HepG2 (cell line): ENCODE results near the gene C22orf39. TPM values are rescaled to one million over a fixed set of nuclear protein-coding genes. Genes with fewer than 3 reads are reported as not detected.

Source experiments
- ATAC-seq: fragments of 200-7000 bp; cut with Tn5 transposase; 3 replicates; pipeline ENCODE4 v1.9.1; 2020; ENCODE audit warnings: mild to moderate bottlenecking, moderate library complexity
- BruUV-seq: library from RNA; stranded (reverse); fragments of 400-500 nt; replicated peaks from 2 replicates; lab custom pipeline; 2021; lab: Mats Ljungman, UMichigan
- CTCF ChIA-PET: fragments of 300-600 bp; formaldehyde crosslinking; extraction: SDS; loops from one replicate; lab custom pipeline; 2021; ENCODE audit warnings: low total read pairs, inconsistent platforms, low intra/inter-chr PET ratio; lab: Yijun Ruan, JAX
- POLR2A ChIA-PET: fragments of 350-600 bp; sonication (Branson Sonifier 250); formaldehyde crosslinking; loops from one replicate; lab custom pipeline; 2020; ENCODE audit warnings: antibody characterized with exemption, inconsistent platforms; lab: Yijun Ruan, JAX
- DNase-seq: peaks from one replicate; pipeline ENCODE4 v3.0.0-alpha.2; 2015; ENCODE audit warnings: low spot score
- FAIRE-seq: peaks from 3 replicates; lab custom pipeline; 2011; peaks lifted over from hg19 to GRCh38; lab: Jason Lieb, UNC
- H2AFZ ChIP-seq: one replicate; pipeline ENCODE4 v1.6.1; 2011; ENCODE audit warnings: low read length, inconsistent platforms
- H3K27ac ChIP-seq: fragments of 300-600 bp; 3 replicates; pipeline ENCODE4 v1.8.0; 2011; ENCODE audit warnings: mixed run types, mild to moderate bottlenecking, mixed read lengths, low read length, inconsistent platforms; ENCODE audit not compliant: insufficient read depth; ENCODE audit errors: extremely low read length
- H3K27me3 ChIP-seq, 2 experiments: fragments of 200-600 bp in 1 of 2; 2 replicates in 1 of 2; 3 replicates in 1 of 2; pipeline versions ENCODE4 v1.6.0 to v1.8.0; 2011; ENCODE audit warnings: low read length in 2 of 2, mild to moderate bottlenecking in 2 of 2, moderate library complexity in 2 of 2, inconsistent platforms in 1 of 2; ENCODE audit not compliant: insufficient read depth in 2 of 2, control insufficient read depth in 1 of 2
- H3K36me3 ChIP-seq, 2 experiments: fragments of 200-600 bp in 1 of 2; replicated peaks in 1 of 2; 2 replicates in 1 of 2; 3 replicates in 1 of 2; pipeline versions ENCODE4 v1.5.1 to v1.8.0; 2011; ENCODE audit warnings: low read length in 2 of 2, inconsistent platforms in 1 of 2; ENCODE audit not compliant: insufficient read depth in 2 of 2, control insufficient read depth in 1 of 2
- H3K4me1 ChIP-seq: 2 replicates; pipeline ENCODE4 v1.5.1; 2012; ENCODE audit warnings: low read length, inconsistent platforms; ENCODE audit not compliant: insufficient read depth
- H3K4me2 ChIP-seq: 2 replicates; pipeline ENCODE4 v1.6.0; 2011; ENCODE audit warnings: low read depth, low read length, inconsistent platforms
- H3K4me3 ChIP-seq, 3 experiments: fragments of 200-600 bp in 1 of 3; sonication (generic), shearing (Covaris generic) in 1 of 3; replicated peaks in 1 of 3; 2 replicates each; pipeline ENCODE4 v1.5.1; 2011 to 2016; ENCODE audit warnings: low read length in 3 of 3, inconsistent platforms in 2 of 3, low read depth in 2 of 3, mild to moderate bottlenecking in 2 of 3, control low read depth in 1 of 3, mixed read lengths in 1 of 3; ENCODE audit not compliant: insufficient read depth in 1 of 3
- H3K79me2 ChIP-seq: one replicate; pipeline ENCODE4 v1.6.1; 2011; ENCODE audit warnings: low read length, inconsistent platforms; ENCODE audit not compliant: insufficient read depth
- H3K9ac ChIP-seq: 2 replicates; pipeline ENCODE4 v1.6.0; 2011; ENCODE audit warnings: mild to moderate bottlenecking, low read depth, low read length, inconsistent platforms; ENCODE audit not compliant: insufficient read depth
- H3K9me3 ChIP-seq: 2 replicates; pipeline ENCODE4 v1.5.1; 2012; ENCODE audit warnings: mild to moderate bottlenecking, low read length
- H4K20me1 ChIP-seq: 2 replicates; pipeline ENCODE4 v1.6.0; 2011; ENCODE audit warnings: inconsistent platforms, mild to moderate bottlenecking, low read length, moderate library complexity; ENCODE audit not compliant: insufficient read depth
- GABPB1 ChIP-seq: IDR thresholded peaks from 2 replicates; pipeline ENCODE4 v1.6.1; 2016; ENCODE audit warnings: mild to moderate bottlenecking, missing genetic modification reagents, moderate library complexity, missing compliant biosample characterization
- MTF2 ChIP-seq: sonication (generic); formaldehyde crosslinking; IDR thresholded peaks from 2 replicates; pipeline ENCODE4 v1.5.0; 2020; ENCODE audit warnings: missing genetic modification reagents, borderline replicate concordance
- NR1H2 ChIP-seq: sonication (generic); formaldehyde crosslinking; IDR thresholded peaks from 2 replicates; pipeline ENCODE4 v1.8.1; 2022; ENCODE audit warnings: low read depth, missing genetic modification reagents, borderline replicate concordance
- ONECUT2 ChIP-seq: sonication (generic); formaldehyde crosslinking; IDR thresholded peaks from 2 replicates; pipeline ENCODE4 v1.4.0; 2020; ENCODE audit warnings: missing genetic modification reagents
- PCBP2 ChIP-seq: fragments of 200-400 bp; formaldehyde crosslinking; optimal IDR thresholded peaks from 2 replicates; pipeline ENCODE3; 2018; ENCODE audit warnings: low read length, low read depth; ENCODE audit not compliant: poor library complexity, severe bottlenecking
- POGZ ChIP-seq: sonication (generic); formaldehyde crosslinking; IDR thresholded peaks from 2 replicates; pipeline ENCODE4 v1.4.0; 2020; ENCODE audit warnings: mild to moderate bottlenecking, missing genetic modification reagents
- RAD51 ChIP-seq: fragments of 450-650 bp; IDR thresholded peaks from 2 replicates; pipeline ENCODE4 v1.6.1; 2016; ENCODE audit warnings: borderline replicate concordance
- RBM22 ChIP-seq: fragments of 200-400 bp; formaldehyde crosslinking; optimal IDR thresholded peaks from 2 replicates; pipeline ENCODE3; 2017; ENCODE audit warnings: mild to moderate bottlenecking, low read length, moderate library complexity
- SAP130 ChIP-seq: IDR thresholded peaks from 2 replicates; pipeline ENCODE4 v1.6.1; 2016; ENCODE audit warnings: low read depth
- TP53 ChIP-seq: sonication (generic); formaldehyde crosslinking; conservative IDR thresholded peaks from 2 replicates; pipeline ENCODE4 v1.4.0; 2020; ENCODE audit warnings: missing genetic modification reagents
- ZFP36L2 ChIP-seq: sonication (generic); formaldehyde crosslinking; IDR thresholded peaks from 2 replicates; pipeline ENCODE4 v1.4.0; 2020; ENCODE audit warnings: missing genetic modification reagents
- ZNF569 ChIP-seq: sonication (generic); formaldehyde crosslinking; IDR thresholded peaks from 2 replicates; pipeline ENCODE4 v1.5.0; 2020; ENCODE audit warnings: mild to moderate bottlenecking, missing genetic modification reagents, moderate library complexity, borderline replicate concordance
- ZNF570 ChIP-seq: sonication (generic); formaldehyde crosslinking; IDR thresholded peaks from 2 replicates; pipeline ENCODE4 v1.4.0; 2020; ENCODE audit warnings: mild to moderate bottlenecking, missing genetic modification reagents, borderline replicate concordance
- whole genome bisulfite sequencing: methylation state at CpG from one replicate; pipeline ENCODE4 v1.1.6; 2017; ENCODE audit warnings: low lambda C conversion rate; 5-methylcytosine and 5-hydroxymethylcytosine counted together
- in situ Hi-C: cut with HindIII; loops from 2 replicates; pipeline ENCODE4 v1.10.0; 2017; ENCODE audit warnings: low pct_unique_long_range_greater_than_20kb; ENCODE audit not compliant: extremely low pct_ligation_motif_present
- intact Hi-C: fragments of 100-400 bp; cut with micrococcal nuclease; formaldehyde crosslinking; loops from one replicate; pipeline ENCODE4 v1.10.0; 2022; ENCODE audit not compliant: unreplicated experiment
- polyA plus RNA-seq, 8 experiments: library from polyadenylated mRNA; depleted of rRNA in 3 of 8; stranded (reverse) in 7 of 8; unstranded in 1 of 8; fragments of >200 nt; fragmentation: Illumina TruSeq in 4 of 8; extraction: Trizol in 4 of 8; gene quantifications; 2 replicates each; pipeline versions ENCODE4 v1.2.1 to v1.2.3, GENCODE V29; 2011 to 2016; ENCODE audit warnings: low read depth in 4 of 8, missing spikeins in 1 of 8, mixed read lengths in 1 of 8; ENCODE audit not compliant: insufficient read depth in 1 of 8
- total RNA-seq, 5 experiments: library from RNA; depleted of rRNA; stranded (reverse); fragments of >200 nt; fragmentation: Illumina TruSeq; extraction: Trizol; gene quantifications; 2 replicates each; pipeline ENCODE4 v1.2.3, GENCODE V29; 2016; ENCODE audit warnings: low read depth in 1 of 5
- TF ChIP-seq, protein P1 (sequence below): sonication (generic); formaldehyde crosslinking; IDR thresholded peaks from 2 replicates; pipeline ENCODE4 v1.5.0; 2020; ENCODE audit warnings: missing genetic modification reagents, mild to moderate bottlenecking, borderline replicate concordance
- TF ChIP-seq, protein P2 (sequence below): IDR thresholded peaks from 2 replicates; pipeline ENCODE4 v1.6.1; 2016; ENCODE audit warnings: missing genetic modification reagents, missing compliant biosample characterization

C22orf39 gene
- total and polyA plus RNA-seq, 2 of the 13 experiments (the other 11 are each of a cell fraction or from before 2014, with no cell fraction given): 23.4 to 26.4 TPM

DNA sequence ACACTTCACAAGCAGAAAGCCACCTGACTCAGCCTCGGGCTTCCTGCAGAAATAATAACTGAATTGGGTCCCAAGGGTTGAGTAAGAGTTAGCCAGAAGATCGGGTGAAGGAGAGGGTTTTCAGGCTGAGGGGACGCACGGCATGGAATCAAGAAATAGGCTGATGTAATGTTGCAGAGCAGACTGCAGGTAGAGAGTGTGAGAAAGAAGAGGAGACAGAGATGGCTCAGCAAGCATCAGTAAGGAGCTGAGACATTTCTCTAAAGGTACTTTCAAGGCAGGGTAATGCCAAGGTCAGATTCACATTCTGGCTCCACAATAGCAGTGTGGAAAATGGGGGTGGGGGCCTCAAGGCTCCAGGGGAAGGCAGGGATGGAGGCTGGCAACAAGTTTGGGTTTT is 34.6 kb downstream of the C22orf39 start:
- CTCF ChIA-PET: no interaction called here
- H3K9me3 ChIP-seq: no peaks in the 10 kb centered on the region
- peaks cover 24% of the 10 kb centered on the region for H4K20me1 ChIP-seq
- WGBS: 69% methylated on average over 4 of the region's 4 CpGs
- BruUV-seq: no TSS peak
- no peak for ATAC-seq
- no peaks in the 10 kb centered on the region for H3K4me1 ChIP-seq
- TF ChIP-seq RBM22 (peak; percentile 43), ZNF569 (CRISPR knock-in tag) (no peak), ONECUT2 (CRISPR knock-in tag) (no peak), ZNF570 (CRISPR knock-in tag) (no peak)
- POLR2A ChIA-PET: interaction anchor here (1.1 kb wide), 1 partner anchor 14 kb away, joined by 3 read pairs; no protein-coding TSS in a partner anchor
- no peaks in the 10 kb centered on the region for H3K27me3 ChIP-seq
- H3K4me2 ChIP-seq: no peak overlapping the region
- no peak overlapping the region for H3K4me3 ChIP-seq
- no peak for FAIRE-seq
- no peak overlapping the region for H3K27ac ChIP-seq
- DNase-seq: no peak
- in situ Hi-C loops (no loop called here), intact Hi-C loops (no loop called here)
- peaks cover 17 to 65% of the 10 kb centered on the region in 2 experiments for H3K36me3 ChIP-seq
- H2AFZ ChIP-seq: no peak overlapping the region
- H3K79me2 ChIP-seq: peaks cover 68% of the 10 kb centered on the region
- H3K9ac ChIP-seq: no peak overlapping the region

DNA sequence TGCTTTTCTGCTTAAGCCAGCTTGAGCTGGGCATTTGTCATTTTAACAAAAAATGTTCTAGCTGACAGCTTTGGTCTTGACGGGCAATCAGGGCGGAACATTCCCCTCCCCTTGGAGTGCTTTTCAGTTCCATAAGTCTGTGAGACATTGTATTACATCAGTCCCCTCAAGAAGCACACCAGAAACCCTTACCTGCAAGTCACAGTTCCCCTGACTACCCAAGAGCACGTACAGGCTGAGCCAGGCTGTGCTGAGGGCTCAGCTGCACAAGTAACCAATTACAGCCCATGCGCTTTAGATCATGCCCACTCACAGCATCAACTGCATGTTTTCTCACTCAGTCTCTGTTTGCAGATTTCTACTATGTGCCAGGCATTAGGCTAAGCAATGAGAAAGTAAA is 35.0 kb downstream of the C22orf39 start:
- no peak overlapping the region for H3K9ac ChIP-seq
- POLR2A ChIA-PET: interaction anchor here (1.1 kb wide), 1 partner anchor 15 kb away, joined by 3 read pairs; no protein-coding TSS in a partner anchor
- TF ChIP-seq, protein P1, sequence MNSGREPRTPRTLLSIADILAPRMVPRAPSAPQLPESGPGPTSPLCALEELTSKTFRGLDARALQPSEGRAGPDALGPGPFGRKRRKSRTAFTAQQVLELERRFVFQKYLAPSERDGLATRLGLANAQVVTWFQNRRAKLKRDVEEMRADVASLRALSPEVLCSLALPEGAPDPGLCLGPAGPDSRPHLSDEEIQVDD (CRISPR knock-in tag): no peak
- TF ChIP-seq GABPB1 (CRISPR knock-in tag) (no peak), RAD51 (no peak), PCBP2 (no peak), POGZ (no peak), TP53 (CRISPR knock-in tag) (no peak), NR1H2 (no peak), SAP130 (CRISPR knock-in tag) (no peak), MTF2 (CRISPR knock-in tag) (no peak), ZFP36L2 (CRISPR knock-in tag) (no peak)
- TF ChIP-seq, protein P2, sequence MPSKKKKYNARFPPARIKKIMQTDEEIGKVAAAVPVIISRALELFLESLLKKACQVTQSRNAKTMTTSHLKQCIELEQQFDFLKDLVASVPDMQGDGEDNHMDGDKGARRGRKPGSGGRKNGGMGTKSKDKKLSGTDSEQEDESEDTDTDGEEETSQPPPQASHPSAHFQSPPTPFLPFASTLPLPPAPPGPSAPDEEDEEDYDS (CRISPR knock-in tag): no peak
- TF ChIP-seq, all 625 proteins: peak for 0
- Histone ChIP-seq H3K4me1 (no peaks in the 10 kb centered on the region), H3K27ac (no peak overlapping the region), H3K9me3 (no peaks in the 10 kb centered on the region), H3K36me3 (peaks cover 21 to 70% of the 10 kb centered on the region in 2 experiments), H3K4me3 (no peak overlapping the region), H4K20me1 (peaks cover 20% of the 10 kb centered on the region; the same call in 1 of the 2 replicates), H3K79me2 (peaks cover 63% of the 10 kb centered on the region), H3K27me3 (no peaks in the 10 kb centered on the region), H3K4me2 (no peak overlapping the region), H2AFZ (no peak overlapping the region)
- intact Hi-C loops: no loop called here
- WGBS: 75% methylated on average over 4 of the region's 4 CpGs
- DNase-seq (no peak), ATAC-seq (no peak), FAIRE-seq (no peak)
- CTCF ChIA-PET: no interaction called here
- in situ Hi-C loops: no loop called here
- no TSS peak for BruUV-seq
